SH-SY5Y (cell line): ENCODE results near the gene TBXAS1.
A peak's percentile ranks its signal among the peaks of the same experiment; 100 is the strongest.

ENCODE experiments used
- GATA2 ChIP-seq: IDR thresholded peaks from 2 replicates; pipeline ENCODE4 v1.6.1; 2011; ENCODE audit warnings: mild to moderate bottlenecking, low read depth, low read length
- GATA3 ChIP-seq: IDR thresholded peaks from 2 replicates; pipeline ENCODE4 v1.6.1; 2011; ENCODE audit warnings: low read depth, mild to moderate bottlenecking, low read length, moderate library complexity

The TBXAS1 gene

GRCh38 chr7:140056431-140057142 is 227.5 kb downstream of the TBXAS1 start:
- TF ChIP-seq GATA3: no peak
- no peak for TF ChIP-seq GATA2

GRCh38 chr7:140057143-140057535 is 228.1 kb downstream of the TBXAS1 start:
- TF ChIP-seq GATA2 (no peak), GATA3 (no peak)

- no peak for TF ChIP-seq GATA3
- TF ChIP-seq GATA2: no peak; the same call in 1 of the 2 replicates
Observed at GRCh38 chr7:140058517-140058916, 229.5 kb downstream of the TBXAS1 start.

- no peak for TF ChIP-seq GATA3
- peak; percentile 71 for TF ChIP-seq GATA2
Observed at GRCh38 chr7:140059273-140060242, 230.5 kb downstream of the TBXAS1 start.

GRCh38 chr7:140060243-140060630 is 231.2 kb downstream of the TBXAS1 start:
- TF ChIP-seq GATA2 (no peak), GATA3 (no peak)

- TF ChIP-seq GATA2 (no peak), GATA3 (no peak)
Observed at GRCh38 chr7:140060788-140061606, 231.9 kb downstream of the TBXAS1 start.

- no peak for TF ChIP-seq GATA2
- no peak for TF ChIP-seq GATA3
Observed at GRCh38 chr7:140061607-140061930, 232.5 kb downstream of the TBXAS1 start.

GRCh38 chr7:140062118-140062527 is 233.1 kb downstream of the TBXAS1 start:
- TF ChIP-seq GATA2: no peak
- no peak for TF ChIP-seq GATA3

GRCh38 chr7:140062528-140063299 is 233.7 kb downstream of the TBXAS1 start, which contains the start of gene PARP12:
PARP12 (minus strand) TSS chr7:140062951; CDS start chr7:140062847, 104 bp downstream.
- TF ChIP-seq GATA2 (no peak), GATA3 (no peak)

- TF ChIP-seq GATA3 (no peak), GATA2 (no peak)
Observed at GRCh38 chr7:140067052-140067451, 238.0 kb downstream of the TBXAS1 start.

GRCh38 chr7:140068033-140068432 is 239.0 kb downstream of the TBXAS1 start:
- TF ChIP-seq GATA3 (no peak), GATA2 (no peak)

- TF ChIP-seq GATA2 (no peak), GATA3 (no peak)
Observed at GRCh38 chr7:140069298-140069949, 240.4 kb downstream of the TBXAS1 start.
